Keratinocyte (primary cell): ENCODE data around the gene RNF144A. TPM values are rescaled to one million over a fixed set of nuclear protein-coding genes. Genes with fewer than 3 reads are reported as not detected.

Experiments used
- DNase-seq: peaks from one replicate; pipeline ENCODE4 v3.0.0-alpha.2; 2011; ENCODE audit warnings: low read depth, missing footprints, low spot score
- FAIRE-seq: peaks from 2 replicates; lab custom pipeline; 2011; peaks lifted over from hg19 to GRCh38; lab: Jason Lieb, UNC
- H2AFZ ChIP-seq: 2 replicates; pipeline ENCODE4 v1.6.0; 2012; ENCODE audit warnings: low read length, control low read depth, inconsistent platforms; ENCODE audit not compliant: control insufficient read depth
- H3K27ac ChIP-seq: 2 replicates; pipeline ENCODE4 v1.5.1; 2011; ENCODE audit warnings: low read length; ENCODE audit not compliant: control insufficient read depth, insufficient read depth
- H3K27me3 ChIP-seq: 3 replicates; pipeline ENCODE4 v1.6.0; 2011; ENCODE audit warnings: low read length; ENCODE audit not compliant: control insufficient read depth, insufficient read depth; ENCODE audit errors: extremely low read depth
- H3K36me3 ChIP-seq, 2 experiments: 2 replicates in 1 of 2; 3 replicates in 1 of 2; pipeline ENCODE4 v1.5.1; 2011; ENCODE audit warnings: low read length in 2 of 2, mild to moderate bottlenecking in 1 of 2; ENCODE audit not compliant: control insufficient read depth in 2 of 2, insufficient read depth in 2 of 2; ENCODE audit errors: extremely low read depth in 1 of 2
- H3K4me1 ChIP-seq: 3 replicates; pipeline ENCODE4 v1.5.1; 2011; ENCODE audit warnings: low read length; ENCODE audit not compliant: control insufficient read depth, insufficient read depth; ENCODE audit errors: extremely low read depth
- H3K4me2 ChIP-seq: 3 replicates; pipeline ENCODE4 v1.6.0; 2011; ENCODE audit warnings: low read depth, low read length; ENCODE audit not compliant: control insufficient read depth, insufficient read depth; ENCODE audit errors: extremely low read depth
- H3K4me3 ChIP-seq, 3 experiments: fragments of 200-600 bp in 1 of 3; sonication (generic) in 1 of 3; 2 replicates in 2 of 3; 3 replicates in 1 of 3; pipeline ENCODE4 v1.5.1; 2011 to 2016; ENCODE audit warnings: low read length in 3 of 3, mild to moderate bottlenecking in 3 of 3, control low read depth in 2 of 3, inconsistent platforms in 1 of 3, low read depth in 1 of 3, mixed read lengths in 1 of 3, mixed run types in 1 of 3, moderate library complexity in 1 of 3; ENCODE audit not compliant: control insufficient read depth in 2 of 3, insufficient read depth in 2 of 3; ENCODE audit errors: extremely low read depth in 1 of 3
- H3K79me2 ChIP-seq: 2 replicates; pipeline ENCODE4 v1.6.0; 2012; ENCODE audit warnings: low read length; ENCODE audit not compliant: control insufficient read depth, insufficient read depth
- H3K9ac ChIP-seq: 3 replicates; pipeline ENCODE4 v1.6.0; 2011; ENCODE audit warnings: low read length; ENCODE audit not compliant: control insufficient read depth, insufficient read depth; ENCODE audit errors: extremely low read depth
- H3K9me1 ChIP-seq: 3 replicates; pipeline ENCODE4 v1.6.0; 2011; ENCODE audit warnings: low read length; ENCODE audit not compliant: control insufficient read depth, insufficient read depth; ENCODE audit errors: extremely low read depth
- H3K9me3 ChIP-seq: 2 replicates; pipeline ENCODE4 v1.5.1; 2012; ENCODE audit warnings: low read depth, low read length; ENCODE audit not compliant: control insufficient read depth
- H4K20me1 ChIP-seq: 3 replicates; pipeline ENCODE4 v1.6.0; 2011; ENCODE audit warnings: low read length; ENCODE audit not compliant: control insufficient read depth, insufficient read depth; ENCODE audit errors: extremely low read depth
- CTCF ChIP-seq, 3 experiments: IDR thresholded peaks in 1 of 3; conservative IDR thresholded peaks in 1 of 3; optimal IDR thresholded peaks in 1 of 3; 2 replicates in 2 of 3; 3 replicates in 1 of 3; pipeline versions ENCODE3 to v1.5.1; 2011; ENCODE audit warnings: low read length in 3 of 3, mild to moderate bottlenecking in 3 of 3, moderate library complexity in 2 of 3, control low read depth in 1 of 3, inconsistent platforms in 1 of 3; ENCODE audit not compliant: insufficient read depth in 2 of 3; ENCODE audit errors: extremely low read depth in 1 of 3
- EZH2 ChIP-seq: IDR thresholded peaks from one replicate; pipeline ENCODE4 v1.6.1; 2012; ENCODE audit warnings: inconsistent platforms, mild to moderate bottlenecking, low read length, moderate library complexity
- dilution Hi-C: fragments of 300-500 bp; cut with MboI; formaldehyde crosslinking; loops from one replicate; pipeline ENCODE4 v1.7.0; 2020; ENCODE audit warnings: low sequenced_read_pairs; ENCODE audit not compliant: extremely low pct_ligation_motif_present
- polyA plus RNA-seq, 5 experiments: library from polyadenylated mRNA; depleted of rRNA in 3 of 5; stranded (reverse) in 3 of 5; stranded (forward) in 1 of 5; unstranded in 1 of 5; fragments of >200 nt; gene quantifications; 1 replicate in 1 of 5; 2 replicates in 3 of 5; 3 replicates in 1 of 5; pipeline versions ENCODE4 v1.2.1 to v1.2.3, GENCODE V29; 2011 to 2012; ENCODE audit warnings: missing spikeins in 2 of 5, low read depth in 1 of 5, low replicate concordance in 1 of 5

RNF144A gene
- polyA plus RNA-seq, 1 donor (not counting 4 experiments of a cell fraction or from before 2014, with no cell fraction given) = 1.4 TPM

GRCh38 chr2:6914828-6915227 lies 2.4 kb upstream of the RNF144A start:
- no peaks in the 10 kb centered on the region for H3K27me3 ChIP-seq
- DNase-seq (peak; percentile 28), FAIRE-seq (no peak)
- no peaks in the 10 kb centered on the region for H3K9me1 ChIP-seq
- H3K79me2 ChIP-seq = no peaks in the 10 kb centered on the region
- H2AFZ ChIP-seq = no peak overlapping the region
- H3K27ac ChIP-seq = no peak overlapping the region
- no peak overlapping the region for H3K9ac ChIP-seq
- H4K20me1 ChIP-seq = peaks cover 2% of the 10 kb centered on the region
- H3K4me3 ChIP-seq = no peak overlapping the region
- H3K4me1 ChIP-seq = peaks cover 3% of the 10 kb centered on the region
- no peak overlapping the region for H3K4me2 ChIP-seq
- no peaks in the 10 kb centered on the region for H3K9me3 ChIP-seq
- no peak for TF ChIP-seq EZH2
- dilution Hi-C loops = no loop called here
- H3K36me3 ChIP-seq = no peaks in the 10 kb centered on the region

DNA sequence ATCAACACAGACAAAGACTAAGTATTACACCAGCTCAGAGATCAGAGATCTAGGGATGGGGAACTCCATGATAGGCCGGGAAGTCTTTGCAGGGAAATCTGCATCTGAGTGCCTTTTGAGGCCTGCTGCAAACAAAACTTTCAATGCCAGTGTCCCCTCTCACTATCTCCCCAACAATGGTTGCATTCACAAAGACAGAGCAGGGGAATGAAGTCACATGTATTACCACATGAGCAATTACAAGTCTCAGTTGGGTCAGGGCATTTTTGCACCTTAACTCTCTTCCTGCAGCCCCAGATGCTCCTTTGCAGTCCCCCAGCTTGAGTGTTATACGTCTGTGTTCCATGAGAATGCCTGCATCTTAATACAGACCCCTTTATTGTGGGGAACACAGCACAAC lies 1.8 kb upstream of the RNF144A start:
- H2AFZ ChIP-seq = no peak overlapping the region
- no peak overlapping the region for H3K27ac ChIP-seq
- no peak overlapping the region for H3K4me2 ChIP-seq
- FAIRE-seq (no peak), DNase-seq (no peak)
- no peak overlapping the region for H3K9ac ChIP-seq
- no peaks in the 10 kb centered on the region for H3K9me1 ChIP-seq
- dilution Hi-C loops = no loop called here
- H3K36me3 ChIP-seq = no peaks in the 10 kb centered on the region
- peaks cover 2% of the 10 kb centered on the region for H4K20me1 ChIP-seq
- H3K79me2 ChIP-seq = no peaks in the 10 kb centered on the region
- H3K4me1 ChIP-seq = peaks cover 3% of the 10 kb centered on the region
- TF ChIP-seq EZH2 = no peak
- no peak for TF ChIP-seq CTCF (optimal IDR thresholded peaks at IDR 0.05 in 1 of 3, IDR thresholded peaks at IDR 0.05 in 1 of 3, conservative IDR thresholded peaks at IDR 0.05 in 1 of 3; ENCODE audit: extremely low read depth in 1 of 3, insufficient read depth in 2 of 3, low read length in 3 of 3)
- no peaks in the 10 kb centered on the region for H3K9me3 ChIP-seq
- H3K27me3 ChIP-seq = no peaks in the 10 kb centered on the region
- H3K4me3 ChIP-seq = no peak overlapping the region

DNA sequence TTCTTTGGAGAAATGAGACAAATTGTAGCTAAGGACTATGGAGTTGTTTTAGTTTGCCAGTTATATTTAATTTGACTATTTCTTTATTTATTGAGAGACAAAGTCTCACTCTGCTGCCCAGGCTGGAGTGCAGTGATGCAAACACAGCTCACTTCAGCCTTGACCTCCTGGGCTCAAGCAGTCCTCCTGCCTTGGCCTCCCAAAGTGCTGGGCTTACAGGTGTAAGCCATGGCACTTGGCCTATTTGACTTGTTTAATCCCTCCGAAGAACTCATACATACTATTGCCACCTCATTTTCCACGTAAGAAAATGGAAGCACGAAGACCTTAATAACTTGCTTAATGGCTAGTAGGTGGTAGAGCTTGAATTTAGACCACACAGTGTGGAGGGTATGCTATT lies 988 bp upstream of the RNF144A start:
- no peaks in the 10 kb centered on the region for H3K9me1 ChIP-seq
- no peak overlapping the region for H3K4me2 ChIP-seq
- H3K4me3 ChIP-seq = no peak overlapping the region
- H3K27ac ChIP-seq = no peak overlapping the region
- no peaks in the 10 kb centered on the region for H3K27me3 ChIP-seq
- peaks cover 3% of the 10 kb centered on the region for H3K4me1 ChIP-seq
- FAIRE-seq (no peak), DNase-seq (no peak)
- no peaks in the 10 kb centered on the region for H3K79me2 ChIP-seq
- H3K36me3 ChIP-seq = no peaks in the 10 kb centered on the region
- H3K9ac ChIP-seq = no peak overlapping the region
- TF ChIP-seq CTCF (optimal IDR thresholded peaks at IDR 0.05 in 1 of 3, IDR thresholded peaks at IDR 0.05 in 1 of 3, conservative IDR thresholded peaks at IDR 0.05 in 1 of 3; ENCODE audit: extremely low read depth in 1 of 3, insufficient read depth in 2 of 3, low read length in 3 of 3) (no peak), EZH2 (no peak)
- H3K9me3 ChIP-seq = no peaks in the 10 kb centered on the region
- no peak overlapping the region for H2AFZ ChIP-seq
- dilution Hi-C loops = no loop called here
- H4K20me1 ChIP-seq = peaks cover 2% of the 10 kb centered on the region
